Spleen (tissue), 11 donors: ENCODE measurements around the gene FHL1. TPM values are rescaled to one million over a fixed set of nuclear protein-coding genes. Genes with fewer than 3 reads are reported as not detected.

Experiments used
- DNase-seq: peaks from one replicate; pipeline ENCODE4 v3.0.0-alpha.2; 2020
- H3K27ac ChIP-seq, 8 donors: fragments of 200-600 bp; sonication (generic) in 7 of 8; 1 replicate in 4 of 8; 2 replicates in 4 of 8; pipeline versions ENCODE4 v1.5.0 to v1.8.0; 2016 to 2021; ENCODE audit warnings: inconsistent platforms in 4 of 8, mild to moderate bottlenecking in 4 of 8, moderate library complexity in 1 of 8
- H3K27me3 ChIP-seq, 7 donors: fragments of 200-600 bp; sonication (generic) in 6 of 7; replicated peaks in 1 of 7; 1 replicate in 4 of 7; 2 replicates in 3 of 7; pipeline versions ENCODE4 v1.5.0 to v1.8.0; 2016 to 2021; ENCODE audit warnings: inconsistent platforms in 3 of 7, mild to moderate bottlenecking in 1 of 7
- H3K36me3 ChIP-seq, 6 donors: fragments of 200-600 bp; sonication (generic) in 5 of 6; 1 replicate in 4 of 6; 2 replicates in 2 of 6; pipeline versions ENCODE4 v1.5.0 to v1.8.0; 2016 to 2021; ENCODE audit warnings: inconsistent platforms in 2 of 6
- H3K4me1 ChIP-seq, 6 donors: fragments of 200-600 bp; sonication (generic) in 5 of 6; 1 replicate in 3 of 6; 2 replicates in 3 of 6; pipeline versions ENCODE4 v1.5.0 to v1.8.0; 2016 to 2021; ENCODE audit warnings: inconsistent platforms in 3 of 6
- H3K4me3 ChIP-seq, 8 donors: fragments of 200-600 bp; sonication (generic) in 7 of 8; 1 replicate in 4 of 8; 2 replicates in 4 of 8; pipeline versions ENCODE4 v1.5.0 to v1.8.0; 2016 to 2021; ENCODE audit warnings: inconsistent platforms in 4 of 8, mild to moderate bottlenecking in 4 of 8, moderate library complexity in 2 of 8
- H3K9me3 ChIP-seq, 8 donors: fragments of 200-600 bp; sonication (generic) in 7 of 8; 1 replicate in 4 of 8; 2 replicates in 4 of 8; pipeline versions ENCODE4 v1.5.0 to v1.8.0; 2016 to 2021; ENCODE audit warnings: inconsistent platforms in 4 of 8
- CTCF ChIP-seq, 11 experiments: fragments of 200-600 bp in 7 of 11; fragments of 450-650 bp in 4 of 11; sonication (generic) in 4 of 11; IDR thresholded peaks in 8 of 11; conservative IDR thresholded peaks in 3 of 11; 1 replicate in 7 of 11; 2 replicates in 4 of 11; pipeline versions ENCODE4 v1.4.0 to v1.8.0; 2016 to 2021; ENCODE audit warnings: antibody characterized with exemption in 11 of 11, inconsistent platforms in 4 of 11, mild to moderate bottlenecking in 1 of 11
- POLR2A ChIP-seq, 3 donors: fragments of 450-650 bp; IDR thresholded peaks; one replicate each; pipeline ENCODE4 v1.5.1; 2017; ENCODE audit warnings: antibody characterized with exemption in 3 of 3, mild to moderate bottlenecking in 1 of 3
- POLR2AphosphoS5 ChIP-seq, 3 donors: sonication (generic); formaldehyde crosslinking; IDR thresholded peaks; one replicate each; pipeline ENCODE4 v1.5.1; 2017; ENCODE audit warnings: antibody characterized with exemption in 3 of 3
- WGBS, 5 donors: extraction: QIAGEN DNeasy Blood & Tissue Kit in 3 of 5; methylation state at CpG; one replicate each; pipeline versions ENCODE4 v1.1.5 to v1.1.7; 2013 to 2018; 5-methylcytosine and 5-hydroxymethylcytosine counted together
- intact Hi-C: fragments of 100-400 bp; cut with DNase I; formaldehyde crosslinking; loops from one replicate; pipeline ENCODE4 v1.15.0; 2023; ENCODE audit warnings: low total_unique reads
- polyA plus RNA-seq, 3 donors: library from polyadenylated mRNA; stranded (reverse); fragments of 200-250 nt; gene quantifications; one replicate each; pipeline ENCODE4 v1.2.1, GENCODE V29; 2013
- total RNA-seq, 7 donors: library from RNA; depleted of rRNA in 3 of 7; stranded (reverse); fragments of >200 nt in 3 of 7; fragmentation: NEBNext Ultra II Directional in 4 of 7; extraction: Animal tissue kit (Norgen Biotek cat#: 25700) in 4 of 7; gene quantifications; one replicate each; pipeline versions ENCODE4 v1.1.0 to v1.2.1, GENCODE V29; 2016 to 2021
- donor health status: healthy with polysubstance abuse.
- donor health status: DM: no; HTN: no; CAD: no; lungs with moderate emphysema.
- donor health status: DM: no; HTN: no; CAD: no.
- donor health status: Bipolar disorder and iron deficiency.
- donor health status: healthy.
- donor health status: DM: no; HTN: no; CAD: no.
- donor health status: DM: yes; HTN: yes; CAD: no.

FHL1 gene
- total and polyA plus RNA-seq, 10 donors = 33.0 to 108 (median 61.5) TPM

DNA sequence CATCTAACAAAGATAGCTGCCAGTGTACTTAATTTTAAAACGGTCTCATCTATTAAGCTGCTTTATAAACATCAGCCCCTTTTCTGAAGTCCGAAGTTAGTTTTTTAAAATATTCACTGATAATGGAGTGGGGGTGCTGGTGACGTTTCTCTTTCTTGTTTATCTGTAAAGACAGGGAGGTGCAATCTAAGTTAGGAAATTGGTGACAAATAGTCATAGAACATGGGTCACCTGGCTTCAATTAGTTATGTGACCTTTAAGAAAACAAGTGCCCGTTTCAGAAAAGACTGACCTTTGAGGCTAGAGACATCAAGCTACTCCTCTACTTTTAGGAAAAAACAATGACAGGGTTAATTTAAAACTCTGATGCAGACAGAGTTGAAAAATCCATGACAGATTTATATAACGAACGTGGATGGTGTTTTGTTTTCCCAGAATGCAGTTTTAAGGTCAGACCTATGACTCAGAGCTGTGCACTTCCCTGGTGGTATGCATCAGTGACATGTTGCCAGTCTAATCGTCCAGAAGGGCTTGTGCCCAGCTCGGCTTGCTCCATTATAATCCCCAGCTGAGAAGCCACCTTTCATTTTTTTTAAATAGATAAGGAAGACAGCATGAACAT lies 38.2 kb downstream of the FHL1 start:
- TF ChIP-seq CTCF (IDR thresholded peaks at IDR 0.05 in 8 of 11, conservative IDR thresholded peaks at IDR 0.05 in 3 of 11) (no peak), POLR2A (IDR thresholded peaks at IDR 0.05) (no peak)
- no peaks in the 10 kb centered on the region for H3K9me3 ChIP-seq
- no peak for DNase-seq
- no peaks in the 10 kb centered on the region for H3K36me3 ChIP-seq
- H3K27me3 ChIP-seq = peaks cover 0 to 5% (median 0%) of the 10 kb centered on the region in 7 donors
- H3K4me3 ChIP-seq = no peak overlapping the region
- peaks cover 0 to 8% (median 0%) of the 10 kb centered on the region in 6 donors for H3K4me1 ChIP-seq
- WGBS, 5 donors = 20 to 52% (median 38%) methylated on average over 8 of the region's 8 CpGs
- peak overlapping the region in 6 of 8 donors; percentile 33 to 43 (median 38) for H3K27ac ChIP-seq
- intact Hi-C loops = no loop called here

- TF ChIP-seq POLR2A (IDR thresholded peaks at IDR 0.05) (no peak), CTCF (IDR thresholded peaks at IDR 0.05 in 8 of 11, conservative IDR thresholded peaks at IDR 0.05 in 3 of 11) (no peak), POLR2AphosphoS5 (IDR thresholded peaks at IDR 0.05) (peak in 1 of 3 donors; percentile 20)
- no peak overlapping the region for H3K4me3 ChIP-seq
- peaks cover 0 to 4% (median 0%) of the 10 kb centered on the region in 7 donors for H3K27me3 ChIP-seq
- H3K36me3 ChIP-seq = no peaks in the 10 kb centered on the region
- H3K9me3 ChIP-seq = no peaks in the 10 kb centered on the region
- DNase-seq = no peak
- peak overlapping the region in 5 of 8 donors; percentile 33 to 43 (median 41) for H3K27ac ChIP-seq
- intact Hi-C loops = no loop called here
- peaks cover 0 to 13% (median 0%) of the 10 kb centered on the region in 6 donors for H3K4me1 ChIP-seq
- 20 to 58% (median 42%) methylated on average over 3 of the region's 3 CpGs for WGBS, 5 donors
Measured at GRCh38 chrX:136186023-136186413, 38.7 kb downstream of the FHL1 start.

DNA sequence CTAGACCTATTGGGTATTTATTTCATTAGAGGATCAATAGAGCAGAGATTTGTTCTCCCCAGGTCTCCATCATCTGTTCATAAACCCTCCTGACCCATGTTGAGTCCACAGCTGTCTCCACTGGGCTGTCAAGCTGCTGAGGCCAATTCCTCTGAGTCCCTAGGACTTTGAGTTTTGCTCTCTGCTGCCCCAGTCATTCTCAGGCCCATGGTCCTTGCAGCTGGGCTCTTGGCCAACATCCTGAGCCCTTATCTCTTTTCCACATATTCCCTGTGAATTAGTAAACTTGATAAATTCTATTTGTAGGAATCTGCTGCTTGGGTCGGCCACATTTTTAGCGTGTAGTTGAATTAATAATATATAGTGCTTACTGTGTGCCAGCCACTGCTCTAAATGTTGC lies 41.9 kb downstream of the FHL1 start:
- Histone ChIP-seq H3K27ac (peak overlapping the region in 4 of 8 donors; percentile 35 to 57 (median 48)), H3K4me3 (no peak overlapping the region), H3K36me3 (no peaks in the 10 kb centered on the region), H3K27me3 (no peaks in the 10 kb centered on the region), H3K4me1 (peaks cover 3 to 30% (median 8%) of the 10 kb centered on the region in 6 donors), H3K9me3 (no peaks in the 10 kb centered on the region)
- TF ChIP-seq POLR2A (IDR thresholded peaks at IDR 0.05) (no peak), POLR2AphosphoS5 (IDR thresholded peaks at IDR 0.05) (peak in 1 of 3 donors; percentile 44), CTCF (IDR thresholded peaks at IDR 0.05 in 8 of 11, conservative IDR thresholded peaks at IDR 0.05 in 3 of 11) (peak in 2 of 11 experiments; percentile 7 to 20)
- DNase-seq = no peak
- intact Hi-C loops = no loop called here
- WGBS, 5 donors = 60 to 73% (median 66%) methylated on average over 2 of the region's 2 CpGs

- 79 to 96% (median 92%) methylated on average over 10 of the region's 10 CpGs for WGBS, 5 donors
Measured at GRCh38 chrX:136190038-136190713, 42.8 kb downstream of the FHL1 start.

More at GRCh38 chrX:136190038-136190713, 42.8 kb downstream of the FHL1 start:
- no peak for DNase-seq
- H3K4me1 ChIP-seq = peaks cover 3 to 30% (median 8%) of the 10 kb centered on the region in 6 donors
- H3K36me3 ChIP-seq = no peaks in the 10 kb centered on the region
- H3K27ac ChIP-seq = peak overlapping the region in 5 of 8 donors; percentile 46 to 57 (median 49)
- TF ChIP-seq POLR2AphosphoS5 (IDR thresholded peaks at IDR 0.05) (no peak), CTCF (IDR thresholded peaks at IDR 0.05 in 8 of 11, conservative IDR thresholded peaks at IDR 0.05 in 3 of 11) (no peak), POLR2A (IDR thresholded peaks at IDR 0.05) (no peak)
- no peaks in the 10 kb centered on the region for H3K27me3 ChIP-seq
- no peak overlapping the region for H3K4me3 ChIP-seq
- H3K9me3 ChIP-seq = no peaks in the 10 kb centered on the region
- intact Hi-C loops = no loop called here
